H9 (cell line): Measurements from ENCODE around the gene MROH7. TPM values are rescaled to one million over a fixed set of nuclear protein-coding genes. Genes with fewer than 3 reads are reported as not detected.
"Not testable (repeated sequence)": the region's sequence is repeated elsewhere in the genome, so short reads cannot be mapped to it uniquely, and the experiment has no call there.

Experiments used
- DNase-seq: peaks from one replicate; pipeline ENCODE4 v3.0.0-alpha.2; 2017
- H2AFZ ChIP-seq: one replicate; pipeline ENCODE4 v1.6.1; 2013; ENCODE audit warnings: mild to moderate bottlenecking, low read length, control low read depth, moderate library complexity
- H2AK5ac ChIP-seq: 2 replicates; pipeline ENCODE4 v1.6.1; 2013; ENCODE audit warnings: low read length, control low read depth, mixed read lengths; ENCODE audit not compliant: insufficient read length
- H2BK120ac ChIP-seq: one replicate; pipeline ENCODE4 v1.6.1; 2013; ENCODE audit warnings: low read depth, mild to moderate bottlenecking, low read length, control low read depth, inconsistent platforms; ENCODE audit not compliant: poor library complexity, severe bottlenecking
- H2BK12ac ChIP-seq: 2 replicates; pipeline ENCODE4 v1.6.1; 2013; ENCODE audit warnings: low read length, control low read depth, mixed read lengths, low read depth; ENCODE audit not compliant: insufficient read length
- H2BK15ac ChIP-seq: 2 replicates; pipeline ENCODE4 v1.6.1; 2013; ENCODE audit warnings: low read depth, low read length, control low read depth
- H2BK20ac ChIP-seq: one replicate; pipeline ENCODE4 v1.6.1; 2013; ENCODE audit warnings: low read depth, mild to moderate bottlenecking, low read length, control low read depth, inconsistent platforms; ENCODE audit not compliant: poor library complexity, severe bottlenecking
- H2BK5ac ChIP-seq: 2 replicates; pipeline ENCODE4 v1.6.1; 2013; ENCODE audit warnings: low read length, control low read depth, mixed read lengths; ENCODE audit not compliant: insufficient read length
- H3K14ac ChIP-seq: 2 replicates; pipeline ENCODE4 v1.6.1; 2013; ENCODE audit warnings: low read length, control low read depth; ENCODE audit not compliant: insufficient read depth
- H3K18ac ChIP-seq: 2 replicates; pipeline ENCODE4 v1.6.1; 2013; ENCODE audit warnings: low read depth, mild to moderate bottlenecking, mixed read lengths, low read length, control low read depth; ENCODE audit not compliant: insufficient read length
- H3K23ac ChIP-seq: 2 replicates; pipeline ENCODE4 v1.6.1; 2013; ENCODE audit warnings: low read length, control low read depth, mixed read lengths, low read depth; ENCODE audit not compliant: insufficient read length
- H3K23me2 ChIP-seq: 2 replicates; pipeline ENCODE4 v1.6.1; 2013; ENCODE audit warnings: low read depth, mild to moderate bottlenecking, mixed read lengths, low read length, control low read depth; ENCODE audit not compliant: insufficient read length, poor library complexity, severe bottlenecking
- H3K27ac ChIP-seq: 2 replicates; pipeline ENCODE4 v1.5.1; 2013; ENCODE audit warnings: low read length, control low read depth, mixed read lengths, low read depth; ENCODE audit not compliant: insufficient read length
- H3K27me3 ChIP-seq: 2 replicates; pipeline ENCODE4 v1.6.1; 2013; ENCODE audit warnings: low read length, control low read depth, inconsistent platforms; ENCODE audit not compliant: insufficient read depth
- H3K4ac ChIP-seq: 2 replicates; pipeline ENCODE4 v1.6.1; 2013; ENCODE audit warnings: low read depth, mild to moderate bottlenecking, control low read depth, inconsistent platforms, low read length, moderate library complexity
- H3K4me1 ChIP-seq: 2 replicates; pipeline ENCODE4 v1.6.1; 2013; ENCODE audit warnings: low read length, control low read depth, inconsistent platforms; ENCODE audit not compliant: insufficient read depth
- H3K4me2 ChIP-seq: 2 replicates; pipeline ENCODE4 v1.6.1; 2013; ENCODE audit warnings: low read length, control low read depth, mixed read lengths; ENCODE audit not compliant: insufficient read length, insufficient read depth
- H3K56ac ChIP-seq: 2 replicates; pipeline ENCODE4 v1.6.1; 2013; ENCODE audit warnings: low read depth, mild to moderate bottlenecking, mixed read lengths, low read length, control low read depth; ENCODE audit not compliant: insufficient read length
- H3K79me1 ChIP-seq: 2 replicates; pipeline ENCODE4 v1.6.1; 2013; ENCODE audit warnings: low read depth, mild to moderate bottlenecking, moderate library complexity, low read length, control low read depth, inconsistent platforms; ENCODE audit not compliant: insufficient read depth, poor library complexity, severe bottlenecking
- H3K79me2 ChIP-seq: 2 replicates; pipeline ENCODE4 v1.6.1; 2013; ENCODE audit warnings: low read length, control low read depth, inconsistent platforms; ENCODE audit not compliant: insufficient read depth
- H3K9ac ChIP-seq: 2 replicates; pipeline ENCODE4 v1.6.1; 2013; ENCODE audit warnings: low read length, control low read depth, mixed read lengths; ENCODE audit not compliant: insufficient read length; ENCODE audit errors: extremely low read depth
- H3K9me3 ChIP-seq: one replicate; pipeline ENCODE4 v1.6.1; 2013; ENCODE audit warnings: low read depth, low read length, inconsistent platforms; ENCODE audit not compliant: control insufficient read depth
- H3T11ph ChIP-seq: one replicate; pipeline ENCODE4 v1.6.1; 2013; ENCODE audit warnings: mild to moderate bottlenecking, low read length, control low read depth, inconsistent platforms
- H4K20me1 ChIP-seq: one replicate; pipeline ENCODE4 v1.6.1; 2013; ENCODE audit not compliant: control insufficient read depth, insufficient read length, insufficient read depth
- H4K5ac ChIP-seq: 2 replicates; pipeline ENCODE4 v1.6.1; 2013; ENCODE audit warnings: low read depth, mild to moderate bottlenecking, mixed read lengths, low read length, control low read depth; ENCODE audit not compliant: insufficient read length
- H4K8ac ChIP-seq: replicated peaks from 2 replicates; pipeline ENCODE4 v1.6.1; 2013; ENCODE audit warnings: low read length, control low read depth, mixed read lengths, low read depth; ENCODE audit not compliant: insufficient read length
- H4K91ac ChIP-seq: 2 replicates; pipeline ENCODE4 v1.6.1; 2013; ENCODE audit warnings: low read depth, mild to moderate bottlenecking, moderate library complexity, mixed read lengths, low read length, control low read depth; ENCODE audit not compliant: insufficient read length
- H3K27ac Mint-ChIP-seq, 3 experiments: 2 replicates in 2 of 3; 3 replicates in 1 of 3; pipeline ENCODE4 v1.8.0; 2020 to 2021; ENCODE audit warnings: mixed read lengths in 3 of 3, mild to moderate bottlenecking in 1 of 3, moderate library complexity in 1 of 3
- H3K27me3 Mint-ChIP-seq: 2 replicates; pipeline ENCODE4 v1.8.0; 2021; ENCODE audit warnings: low read depth, mild to moderate bottlenecking, moderate library complexity, mixed read lengths
- H3K36me3 Mint-ChIP-seq, 3 experiments: 2 replicates in 2 of 3; 3 replicates in 1 of 3; pipeline ENCODE4 v1.8.0; 2020 to 2021; ENCODE audit warnings: low read depth in 3 of 3, mixed read lengths in 3 of 3; ENCODE audit not compliant: insufficient read depth in 1 of 3
- H3K4me1 Mint-ChIP-seq, 2 experiments: 2 replicates each; pipeline ENCODE4 v1.8.0; 2020; ENCODE audit warnings: mixed read lengths in 2 of 2
- H3K4me3 Mint-ChIP-seq, 2 experiments: 2 replicates in 1 of 2; 3 replicates in 1 of 2; pipeline ENCODE4 v1.8.0; 2020 to 2021; ENCODE audit warnings: mild to moderate bottlenecking in 2 of 2, mixed read lengths in 2 of 2, moderate library complexity in 1 of 2
- H3K9me3 Mint-ChIP-seq, 2 experiments: 2 replicates in 1 of 2; 3 replicates in 1 of 2; pipeline ENCODE4 v1.8.0; 2020; ENCODE audit warnings: mild to moderate bottlenecking in 2 of 2, mixed read lengths in 2 of 2, moderate library complexity in 1 of 2
- WGBS: extraction: QIAGEN DNeasy Blood & Tissue Kit; methylation state at CpG from one replicate; pipeline ENCODE4 v1.1.7; 2013; ENCODE audit warnings: missing lambda C conversion rate, low lambda C conversion rate, mixed read lengths; ENCODE audit not compliant: insufficient read length; ENCODE audit errors: extremely low coverage; 5-methylcytosine and 5-hydroxymethylcytosine counted together
- total RNA-seq: library from RNA; stranded (reverse); gene quantifications from 2 replicates; pipeline ENCODE4 v1.2.1, GENCODE V29; 2021
- TF ChIP-seq, protein P1 (sequence below): fragments of 200-600 bp; sonication (generic); conservative IDR thresholded peaks from 3 replicates; pipeline ENCODE4 v1.8.0; 2021; ENCODE audit warnings: antibody characterized with exemption, mild to moderate bottlenecking

The MROH7 gene
- total RNA-seq, 1 experiment from 2014 or later, result 0.09 TPM

DNA sequence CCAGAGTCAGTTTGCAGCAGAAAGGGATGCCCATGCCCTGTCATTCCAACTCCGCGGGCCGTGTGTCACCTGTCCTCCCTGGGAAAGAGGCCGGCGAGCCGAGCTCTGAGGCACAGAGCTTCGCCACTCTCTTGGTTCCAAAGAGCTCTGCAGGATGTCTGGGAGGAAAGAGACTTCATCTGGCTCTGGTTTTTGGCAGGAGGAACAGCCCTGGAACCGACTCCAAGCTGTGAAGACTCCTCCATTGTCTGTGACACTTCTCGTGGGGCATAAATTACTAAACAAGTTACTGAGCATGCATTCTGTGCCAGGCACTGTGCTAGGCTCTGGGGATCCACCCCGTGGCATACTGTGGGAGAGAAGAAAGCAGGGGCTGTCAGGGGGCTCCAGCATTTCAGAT, 14.4 kb upstream of the MROH7 start:
- Histone ChIP-seq H3K9me3 (no peaks in the 10 kb centered on the region), H2BK20ac (no peak overlapping the region), H3K9ac (no peak overlapping the region), H3K23ac (no peak overlapping the region), H4K5ac (no peak overlapping the region), H3K18ac (no peak overlapping the region), H2AK5ac (no peak overlapping the region), H3K27ac (no peak overlapping the region), H2AFZ (no peak overlapping the region), H3T11ph (no peak overlapping the region), H2BK120ac (no peak overlapping the region), H3K4me1 (no peaks in the 10 kb centered on the region), H4K91ac (no peak overlapping the region), H2BK5ac (no peak overlapping the region), H3K79me1 (no peaks in the 10 kb centered on the region), H2BK15ac (no peak overlapping the region), H3K4ac (no peak overlapping the region), H3K27me3 (no peaks in the 10 kb centered on the region), H3K79me2 (no peaks in the 10 kb centered on the region), H3K14ac (no peak overlapping the region), H3K23me2 (no peaks in the 10 kb centered on the region), H4K20me1 (no peaks in the 10 kb centered on the region), H3K4me2 (no peak overlapping the region), H2BK12ac (no peak overlapping the region), H3K56ac (no peak overlapping the region), H4K8ac (no peak overlapping the region)
- TF ChIP-seq, protein P1, sequence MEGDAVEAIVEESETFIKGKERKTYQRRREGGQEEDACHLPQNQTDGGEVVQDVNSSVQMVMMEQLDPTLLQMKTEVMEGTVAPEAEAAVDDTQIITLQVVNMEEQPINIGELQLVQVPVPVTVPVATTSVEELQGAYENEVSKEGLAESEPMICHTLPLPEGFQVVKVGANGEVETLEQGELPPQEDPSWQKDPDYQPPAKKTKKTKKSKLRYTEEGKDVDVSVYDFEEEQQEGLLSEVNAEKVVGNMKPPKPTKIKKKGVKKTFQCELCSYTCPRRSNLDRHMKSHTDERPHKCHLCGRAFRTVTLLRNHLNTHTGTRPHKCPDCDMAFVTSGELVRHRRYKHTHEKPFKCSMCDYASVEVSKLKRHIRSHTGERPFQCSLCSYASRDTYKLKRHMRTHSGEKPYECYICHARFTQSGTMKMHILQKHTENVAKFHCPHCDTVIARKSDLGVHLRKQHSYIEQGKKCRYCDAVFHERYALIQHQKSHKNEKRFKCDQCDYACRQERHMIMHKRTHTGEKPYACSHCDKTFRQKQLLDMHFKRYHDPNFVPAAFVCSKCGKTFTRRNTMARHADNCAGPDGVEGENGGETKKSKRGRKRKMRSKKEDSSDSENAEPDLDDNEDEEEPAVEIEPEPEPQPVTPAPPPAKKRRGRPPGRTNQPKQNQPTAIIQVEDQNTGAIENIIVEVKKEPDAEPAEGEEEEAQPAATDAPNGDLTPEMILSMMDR, result no peak
- no peak for DNase-seq
- H3K27ac Mint-ChIP-seq, result no peak overlapping the region
- no peak overlapping the region for H3K4me3 Mint-ChIP-seq
- peaks cover 3 to 9% (median 4%) of the 10 kb centered on the region in 3 experiments; a peak in 3 of 7 replicates for H3K36me3 Mint-ChIP-seq
- H3K9me3 Mint-ChIP-seq, result peaks cover 3 to 9% of the 10 kb centered on the region in 2 experiments
- H3K4me1 Mint-ChIP-seq, result peaks cover 0 to 8% of the 10 kb centered on the region in 2 experiments; a peak in 1 of 4 replicates
- no CpG with 5 or more reads among the region's 10 CpGs for WGBS
- H3K27me3 Mint-ChIP-seq, result peaks cover 17% of the 10 kb centered on the region

DNA sequence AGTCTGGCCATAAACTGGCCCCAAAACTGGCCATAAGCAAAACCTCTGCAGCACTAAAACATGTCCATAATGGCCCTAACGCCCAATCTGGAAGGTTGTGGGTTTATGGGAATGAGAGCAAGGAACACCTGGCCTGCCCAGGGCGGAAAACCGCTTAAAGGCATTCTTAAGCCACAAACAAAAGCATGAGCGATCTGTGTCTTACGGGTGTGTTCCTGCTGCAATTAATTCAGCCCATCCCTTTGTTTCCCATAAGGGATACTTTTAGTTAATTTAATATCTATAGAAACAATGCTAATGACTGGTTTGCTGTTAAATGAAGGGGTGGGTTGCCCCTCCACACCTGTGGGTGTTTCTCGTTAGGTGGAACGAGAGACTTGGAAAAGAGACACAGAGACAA, 5.8 kb upstream of the MROH7 start:
- not testable (repeated sequence) for H3K4ac ChIP-seq, H2AK5ac ChIP-seq, H3K23me2 ChIP-seq, H3K79me1 ChIP-seq, DNase-seq, H3K23ac ChIP-seq, H3T11ph ChIP-seq, H2AFZ ChIP-seq, H2BK12ac ChIP-seq, H3K14ac ChIP-seq, H3K79me2 ChIP-seq, H3K27me3 ChIP-seq, H3K4me1 ChIP-seq, H3K4me2 ChIP-seq, H3K9me3 ChIP-seq, H4K91ac ChIP-seq, H2BK120ac ChIP-seq, H3K4me3 Mint-ChIP-seq, H4K5ac ChIP-seq, H2BK20ac ChIP-seq, H3K18ac ChIP-seq, H3K27ac Mint-ChIP-seq, H2BK5ac ChIP-seq, H3K27ac ChIP-seq, H3K9ac ChIP-seq, H3K56ac ChIP-seq, H3K4me1 Mint-ChIP-seq, H4K20me1 ChIP-seq, H2BK15ac ChIP-seq, H4K8ac ChIP-seq
- H3K9me3 Mint-ChIP-seq, result peaks cover 16 to 29% of the 10 kb centered on the region in 2 experiments
- peaks cover 22% of the 10 kb centered on the region for H3K27me3 Mint-ChIP-seq
- peaks cover 2 to 21% (median 15%) of the 10 kb centered on the region in 3 experiments; a peak in 6 of 7 replicates for H3K36me3 Mint-ChIP-seq
- no CpG with 5 or more reads among the region's 7 CpGs for WGBS
